Measurements from ENCODE around the gene PRKG1. TPM values are rescaled to one million over a fixed set of nuclear protein-coding genes. Genes with fewer than 3 reads are reported as not detected.

PRKG1 gene
- total and polyA plus RNA-seq, 4 donors = 6.8 to 38.1 (median 15.4) TPM

DNA sequence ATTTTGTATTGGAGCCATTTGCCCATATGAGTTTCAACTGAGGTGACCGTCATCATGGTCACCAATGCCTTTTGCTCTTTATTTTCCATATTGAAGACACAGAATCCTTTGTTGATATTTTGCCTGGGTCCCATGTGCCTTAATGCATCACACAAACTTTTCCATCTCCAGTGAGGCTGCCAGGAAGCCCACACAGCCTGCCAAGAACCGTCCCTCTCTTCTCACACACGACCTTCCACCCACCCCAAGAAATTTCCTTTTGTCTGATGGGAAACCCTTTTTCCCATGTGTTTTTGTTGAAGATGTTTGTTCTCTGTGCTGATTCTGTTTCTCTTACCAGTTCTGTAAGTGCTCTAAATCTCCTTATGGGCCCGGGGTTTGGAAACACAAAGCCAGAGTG is 456.3 kb downstream of the PRKG1 start:
- H3K4me1 ChIP-seq (ENCODE audit: control insufficient read depth, insufficient read depth, low read length) = no peaks in the 10 kb centered on the region
- no peaks in the 10 kb centered on the region for H3K9me3 ChIP-seq (ENCODE audit: control insufficient read depth, insufficient read depth, low read length)
- H3K36me3 ChIP-seq (ENCODE audit: control insufficient read depth, insufficient read depth, low read length) = no peaks in the 10 kb centered on the region
- WGBS (ENCODE audit: insufficient coverage) = 91% methylated on average over 1 of the region's 4 CpGs
- DNase-seq (ENCODE audit: low read depth in 4 of 6, low spot score in 6 of 6) = peak in 1 of 6 donors; percentile 10
- H3K27me3 ChIP-seq (ENCODE audit: control insufficient read depth, insufficient read depth, low read length) = no peaks in the 10 kb centered on the region
- no peak overlapping the region for H3K4me3 ChIP-seq (ENCODE audit: low read depth, low read length)
- no peak overlapping the region for H3K27ac ChIP-seq (ENCODE audit: low read depth, low read length)

DNA sequence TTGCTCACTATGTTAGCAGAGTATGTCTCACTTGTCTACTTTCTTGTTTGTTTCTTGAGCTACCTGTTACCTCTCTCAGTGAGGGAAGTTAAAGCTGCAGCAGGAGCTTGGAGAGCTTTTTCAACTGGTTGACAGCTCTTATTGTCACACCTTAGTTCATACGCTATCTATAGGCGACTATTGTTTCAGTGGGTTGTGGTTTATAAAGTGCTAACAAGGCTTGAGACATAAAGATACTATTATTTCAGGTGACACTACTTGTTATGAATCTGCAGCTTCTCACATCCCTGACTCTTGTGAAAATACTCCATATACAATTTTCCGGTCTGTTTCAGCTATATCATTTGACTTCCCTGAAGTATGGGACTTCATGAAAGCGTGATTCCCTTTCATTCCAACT is 457.8 kb downstream of the PRKG1 start:
- DNase-seq (ENCODE audit: low read depth in 4 of 6, low spot score in 6 of 6) = no peak
- H3K4me1 ChIP-seq (ENCODE audit: control insufficient read depth, insufficient read depth, low read length) = no peaks in the 10 kb centered on the region
- H3K27ac ChIP-seq (ENCODE audit: low read depth, low read length) = no peak overlapping the region
- no peaks in the 10 kb centered on the region for H3K36me3 ChIP-seq (ENCODE audit: control insufficient read depth, insufficient read depth, low read length)
- H3K9me3 ChIP-seq (ENCODE audit: control insufficient read depth, insufficient read depth, low read length) = peaks cover 2% of the 10 kb centered on the region
- WGBS (ENCODE audit: insufficient coverage) = no CpG with 5 or more reads among the region's 4 CpGs
- no peak overlapping the region for H3K4me3 ChIP-seq (ENCODE audit: low read depth, low read length)
- H3K27me3 ChIP-seq (ENCODE audit: control insufficient read depth, insufficient read depth, low read length) = no peaks in the 10 kb centered on the region

DNA sequence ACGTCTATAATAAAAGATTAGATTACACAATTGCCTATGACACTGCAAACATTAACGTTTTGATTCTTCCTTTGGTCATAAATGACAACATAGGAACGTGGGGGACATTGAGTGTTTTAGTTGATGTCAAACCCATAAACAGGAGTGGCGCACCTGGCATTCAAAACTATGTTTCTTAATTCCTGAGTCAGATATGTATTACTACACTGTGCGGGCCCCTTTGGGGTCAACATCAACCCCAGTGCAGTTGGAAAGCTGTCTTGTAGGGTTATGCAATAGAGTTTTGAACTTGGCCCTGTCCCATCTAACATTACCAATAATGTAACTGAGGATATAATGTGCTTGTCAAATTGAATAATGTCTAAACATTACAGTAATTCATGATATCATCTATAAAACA is 468.6 kb downstream of the PRKG1 start:
- no peaks in the 10 kb centered on the region for H3K27me3 ChIP-seq (ENCODE audit: control insufficient read depth, insufficient read depth, low read length)
- WGBS (ENCODE audit: insufficient coverage) = no CpG with 5 or more reads among the region's 5 CpGs
- H3K27ac ChIP-seq (ENCODE audit: low read depth, low read length) = no peak overlapping the region
- H3K4me3 ChIP-seq (ENCODE audit: low read depth, low read length) = no peak overlapping the region
- no peaks in the 10 kb centered on the region for H3K36me3 ChIP-seq (ENCODE audit: control insufficient read depth, insufficient read depth, low read length)
- no peaks in the 10 kb centered on the region for H3K9me3 ChIP-seq (ENCODE audit: control insufficient read depth, insufficient read depth, low read length)
- H3K4me1 ChIP-seq (ENCODE audit: control insufficient read depth, insufficient read depth, low read length) = no peaks in the 10 kb centered on the region
- no peak for DNase-seq (ENCODE audit: low read depth in 4 of 6, low spot score in 6 of 6)

DNA sequence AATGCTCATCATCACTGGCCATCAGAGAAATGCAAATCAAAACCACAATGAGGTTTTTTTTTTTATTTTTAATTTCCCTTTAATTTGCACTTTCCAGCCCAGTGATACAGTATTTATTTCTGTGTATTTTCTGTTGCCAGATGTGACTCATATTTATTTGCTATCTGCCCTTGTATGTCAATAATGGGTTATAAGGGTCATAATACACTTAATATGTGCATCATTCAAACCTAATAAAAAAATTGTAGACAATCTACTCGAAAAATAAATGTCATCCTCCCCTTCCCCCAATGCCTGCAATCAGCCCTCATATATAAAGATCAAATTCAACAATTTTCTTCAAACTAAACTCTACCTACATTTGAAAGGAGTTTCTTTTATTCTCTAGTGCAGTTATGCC is 470.6 kb downstream of the PRKG1 start:
- no peaks in the 10 kb centered on the region for H3K9me3 ChIP-seq (ENCODE audit: control insufficient read depth, insufficient read depth, low read length)
- no peaks in the 10 kb centered on the region for H3K36me3 ChIP-seq (ENCODE audit: control insufficient read depth, insufficient read depth, low read length)
- DNase-seq (ENCODE audit: low read depth in 4 of 6, low spot score in 6 of 6) = no peak
- H3K27me3 ChIP-seq (ENCODE audit: control insufficient read depth, insufficient read depth, low read length) = no peaks in the 10 kb centered on the region
- no peak overlapping the region for H3K4me3 ChIP-seq (ENCODE audit: low read depth, low read length)
- no CpG with 5 or more reads among the region's 1 CpG for WGBS (ENCODE audit: insufficient coverage)
- no peaks in the 10 kb centered on the region for H3K4me1 ChIP-seq (ENCODE audit: control insufficient read depth, insufficient read depth, low read length)
- H3K27ac ChIP-seq (ENCODE audit: low read depth, low read length) = no peak overlapping the region

DNA sequence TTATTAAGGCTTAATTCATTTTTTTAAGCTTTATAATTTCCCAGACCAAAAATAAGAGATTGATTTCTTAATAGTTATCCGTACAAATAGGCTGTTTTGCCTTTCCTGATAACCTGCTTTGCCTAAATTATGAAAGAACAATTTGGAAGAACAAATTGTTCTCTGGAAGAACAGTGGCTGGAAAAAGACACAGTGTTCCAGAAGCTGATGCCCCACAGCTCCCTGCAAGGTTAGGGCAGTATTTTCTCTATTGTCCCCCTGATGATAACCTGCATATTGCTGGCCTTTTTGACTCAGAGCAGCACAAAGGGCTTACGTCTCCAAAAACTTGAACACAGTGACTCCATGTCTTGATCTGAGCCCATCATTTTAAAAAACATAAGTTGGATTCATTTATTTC is 473.7 kb downstream of the PRKG1 start:
- 0% methylated on average over 1 of the region's 2 CpGs for WGBS (ENCODE audit: insufficient coverage)
- Histone ChIP-seq H3K4me3 (ENCODE audit: low read depth, low read length) (no peak overlapping the region), H3K4me1 (ENCODE audit: control insufficient read depth, insufficient read depth, low read length) (no peaks in the 10 kb centered on the region), H3K27me3 (ENCODE audit: control insufficient read depth, insufficient read depth, low read length) (no peaks in the 10 kb centered on the region), H3K36me3 (ENCODE audit: control insufficient read depth, insufficient read depth, low read length) (no peaks in the 10 kb centered on the region), H3K27ac (ENCODE audit: low read depth, low read length) (no peak overlapping the region), H3K9me3 (ENCODE audit: control insufficient read depth, insufficient read depth, low read length) (no peaks in the 10 kb centered on the region)
- DNase-seq (ENCODE audit: low read depth in 4 of 6, low spot score in 6 of 6) = no peak

DNA sequence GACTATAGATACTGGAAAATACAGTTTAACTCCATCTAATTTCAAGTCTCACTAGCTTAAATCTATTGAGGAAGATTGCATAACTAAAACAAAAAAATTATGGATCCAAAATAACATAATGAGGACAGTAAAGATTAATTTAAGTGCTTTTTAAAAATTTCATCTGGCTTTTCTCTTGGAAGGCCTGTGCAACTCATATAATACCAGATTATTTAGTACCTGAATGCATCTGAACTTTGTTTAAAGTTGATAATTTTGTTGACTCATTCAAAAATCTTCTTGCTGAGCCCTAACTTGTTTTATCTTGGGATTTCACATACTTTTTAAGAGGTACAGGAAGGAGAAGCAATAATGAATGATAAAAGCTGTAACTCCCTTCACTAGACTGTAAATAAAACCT is 478.6 kb downstream of the PRKG1 start:
- H3K4me3 ChIP-seq (ENCODE audit: low read depth, low read length) = no peak overlapping the region
- H3K27ac ChIP-seq (ENCODE audit: low read depth, low read length) = no peak overlapping the region
- H3K4me1 ChIP-seq (ENCODE audit: control insufficient read depth, insufficient read depth, low read length) = no peaks in the 10 kb centered on the region
- no peaks in the 10 kb centered on the region for H3K36me3 ChIP-seq (ENCODE audit: control insufficient read depth, insufficient read depth, low read length)
- no peak for DNase-seq (ENCODE audit: low read depth in 4 of 6, low spot score in 6 of 6)
- no peaks in the 10 kb centered on the region for H3K27me3 ChIP-seq (ENCODE audit: control insufficient read depth, insufficient read depth, low read length)
- no peaks in the 10 kb centered on the region for H3K9me3 ChIP-seq (ENCODE audit: control insufficient read depth, insufficient read depth, low read length)

DNA sequence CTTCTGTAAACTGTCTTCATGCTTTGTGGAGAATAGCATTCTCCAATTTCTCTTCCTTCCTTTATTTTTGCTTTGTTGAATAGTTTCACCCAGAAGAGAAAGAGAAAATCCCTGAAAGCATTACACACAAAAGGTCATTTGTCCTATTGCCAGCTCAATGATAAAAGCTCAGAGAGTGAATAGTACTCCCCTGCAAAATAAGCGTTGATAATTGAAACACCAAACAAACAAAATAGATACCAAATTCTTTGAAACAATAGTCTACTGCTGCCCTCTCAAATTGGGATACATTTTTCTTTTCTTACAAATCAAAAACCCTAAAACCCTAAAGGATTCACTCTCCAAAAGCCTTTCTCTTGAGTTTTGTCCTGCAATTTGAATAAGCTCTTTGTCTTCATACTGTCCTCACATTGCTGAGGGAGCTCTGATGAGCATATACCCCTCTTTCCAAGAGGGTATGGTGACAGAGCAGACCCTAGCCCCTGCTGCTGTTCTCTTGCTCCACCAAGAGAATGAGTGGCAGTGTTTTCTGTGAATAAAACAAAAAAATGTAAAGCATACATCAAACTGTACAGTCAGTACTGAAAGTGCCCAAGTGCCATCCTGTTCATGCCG is 490.7 kb downstream of the PRKG1 start:
- Histone ChIP-seq H3K9me3 (ENCODE audit: control insufficient read depth, insufficient read depth, low read length) (no peaks in the 10 kb centered on the region), H3K4me1 (ENCODE audit: control insufficient read depth, insufficient read depth, low read length) (no peaks in the 10 kb centered on the region), H3K4me3 (ENCODE audit: low read depth, low read length) (no peak overlapping the region), H3K27me3 (ENCODE audit: control insufficient read depth, insufficient read depth, low read length) (no peaks in the 10 kb centered on the region), H3K36me3 (ENCODE audit: control insufficient read depth, insufficient read depth, low read length) (no peaks in the 10 kb centered on the region), H3K27ac (ENCODE audit: low read depth, low read length) (no peak overlapping the region)
- peak in 3 of 6 donors; percentile 15 to 52 (median 36) for DNase-seq (ENCODE audit: low read depth in 4 of 6, low spot score in 6 of 6)
- whole genome bisulfite sequencing (ENCODE audit: insufficient coverage) = 29% methylated on average over 1 of the region's 2 CpGs

DNA sequence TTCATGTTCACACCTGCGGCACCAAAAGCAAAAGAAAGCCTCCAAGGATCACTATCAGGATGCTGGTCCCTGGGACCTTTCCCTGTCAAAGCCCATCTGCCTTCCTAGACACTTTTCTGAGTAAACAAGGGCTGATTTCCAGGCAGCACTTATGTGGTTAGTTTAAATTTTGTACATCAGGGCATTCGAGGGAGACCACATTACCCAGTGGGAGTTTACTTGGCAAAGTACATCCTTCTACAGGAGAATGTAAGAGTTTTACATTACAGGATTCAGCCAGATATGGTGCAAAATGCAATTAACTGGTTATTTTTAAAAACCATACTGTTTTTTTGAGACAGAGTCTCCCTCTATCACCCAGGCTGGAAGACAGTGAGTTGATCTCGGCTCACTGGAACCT is 493.0 kb downstream of the PRKG1 start:
- H3K4me3 ChIP-seq (ENCODE audit: low read depth, low read length) = no peak overlapping the region
- DNase-seq (ENCODE audit: low read depth in 4 of 6, low spot score in 6 of 6) = no peak
- H3K36me3 ChIP-seq (ENCODE audit: control insufficient read depth, insufficient read depth, low read length) = no peaks in the 10 kb centered on the region
- no peaks in the 10 kb centered on the region for H3K27me3 ChIP-seq (ENCODE audit: control insufficient read depth, insufficient read depth, low read length)
- H3K27ac ChIP-seq (ENCODE audit: low read depth, low read length) = no peak overlapping the region
- no peaks in the 10 kb centered on the region for H3K4me1 ChIP-seq (ENCODE audit: control insufficient read depth, insufficient read depth, low read length)
- no peaks in the 10 kb centered on the region for H3K9me3 ChIP-seq (ENCODE audit: control insufficient read depth, insufficient read depth, low read length)
- 100% methylated on average over 1 of the region's 3 CpGs for WGBS (ENCODE audit: insufficient coverage)

DNA sequence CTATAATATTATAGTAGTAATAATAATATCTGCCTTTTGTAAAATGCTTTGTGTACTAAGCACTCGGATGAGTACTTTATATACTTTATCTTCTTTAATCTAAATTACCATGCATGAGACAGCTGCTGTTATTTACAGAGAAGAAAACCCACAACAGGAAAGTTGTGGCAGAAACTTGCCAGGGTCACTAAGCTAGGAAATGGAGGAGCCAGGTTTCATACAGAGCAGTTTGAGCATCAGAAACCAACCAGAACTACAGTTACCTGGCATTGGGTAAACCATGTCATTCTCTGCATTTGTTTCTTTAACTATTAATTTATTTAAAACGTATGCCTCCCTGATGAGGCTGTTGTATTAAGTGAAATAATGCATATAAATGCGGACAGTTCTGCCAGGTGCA is 495.2 kb downstream of the PRKG1 start:
- Histone ChIP-seq H3K27ac (ENCODE audit: low read depth, low read length) (no peak overlapping the region), H3K9me3 (ENCODE audit: control insufficient read depth, insufficient read depth, low read length) (no peaks in the 10 kb centered on the region), H3K4me1 (ENCODE audit: control insufficient read depth, insufficient read depth, low read length) (no peaks in the 10 kb centered on the region), H3K4me3 (ENCODE audit: low read depth, low read length) (no peak overlapping the region), H3K36me3 (ENCODE audit: control insufficient read depth, insufficient read depth, low read length) (no peaks in the 10 kb centered on the region), H3K27me3 (ENCODE audit: control insufficient read depth, insufficient read depth, low read length) (no peaks in the 10 kb centered on the region)
- DNase-seq (ENCODE audit: low read depth in 4 of 6, low spot score in 6 of 6) = no peak
- WGBS (ENCODE audit: insufficient coverage) = no CpG with 5 or more reads among the region's 3 CpGs

DNA sequence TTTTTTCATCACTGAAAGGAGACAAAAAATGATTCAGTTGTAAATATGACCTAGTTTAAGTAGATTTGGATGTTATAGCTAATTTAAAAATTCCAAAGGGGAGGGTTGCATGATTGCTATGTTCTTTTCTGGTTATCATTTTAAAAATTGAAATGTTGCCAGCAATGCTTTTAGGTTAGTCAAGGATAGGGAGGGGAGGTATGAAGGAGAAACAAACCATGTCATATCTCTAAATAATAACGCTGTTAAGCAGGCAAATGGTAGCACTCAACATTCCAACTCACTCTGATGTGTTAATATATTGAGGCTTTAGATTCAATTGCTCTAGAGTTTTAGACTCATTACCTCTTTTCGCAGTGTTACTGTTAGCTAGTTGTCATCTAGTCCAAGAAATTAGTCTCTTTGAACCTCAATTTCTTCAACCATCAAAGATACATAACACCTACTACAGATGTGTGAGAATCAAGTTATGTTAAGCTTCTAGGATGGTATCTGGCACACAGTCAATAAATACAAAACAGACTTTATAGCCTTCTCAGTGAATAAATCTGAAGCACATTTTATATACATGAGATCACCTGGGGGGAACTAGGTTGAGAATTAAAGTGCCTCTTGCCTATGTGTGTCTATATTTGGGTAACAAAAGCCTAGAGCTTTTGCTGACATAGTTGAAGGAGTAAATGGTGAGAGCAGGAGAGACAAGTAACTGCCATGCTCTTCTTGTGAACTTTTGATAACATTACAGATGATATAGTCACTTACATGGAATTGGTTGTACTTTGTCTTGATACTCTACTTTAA is 500.2 kb downstream of the PRKG1 start:
- Histone ChIP-seq H3K4me1 (ENCODE audit: control insufficient read depth, insufficient read depth, low read length) (no peaks in the 10 kb centered on the region), H3K27ac (ENCODE audit: low read depth, low read length) (no peak overlapping the region), H3K27me3 (ENCODE audit: control insufficient read depth, insufficient read depth, low read length) (no peaks in the 10 kb centered on the region), H3K36me3 (ENCODE audit: control insufficient read depth, insufficient read depth, low read length) (no peaks in the 10 kb centered on the region), H3K4me3 (ENCODE audit: low read depth, low read length) (no peak overlapping the region), H3K9me3 (ENCODE audit: control insufficient read depth, insufficient read depth, low read length) (no peaks in the 10 kb centered on the region)
- DNase-seq (ENCODE audit: low read depth in 4 of 6, low spot score in 6 of 6) = no peak
- WGBS (ENCODE audit: insufficient coverage) = no CpG with 5 or more reads among the region's 2 CpGs
